NCI-H2107 treated with DMSO at 0.1 percent for 48 hours (cell line): ENCODE results near the gene LSP1.

Experiments used
- DNase-seq: peaks from one replicate; lab custom pipeline; 2025; ENCODE audit not compliant: unreplicated experiment; lab: John Stamatoyannopoulos, UW

Gene LSP1

GRCh38 chr11:1913271-1914060 is 60.6 kb downstream of the LSP1 start:
- no peak for DNase-seq

- no peak for DNase-seq
Measured at GRCh38 chr11:1915795-1916131, 62.9 kb downstream of the LSP1 start.

- no peak for DNase-seq
Measured at GRCh38 chr11:1916132-1916985, 63.5 kb downstream of the LSP1 start.

DNA sequence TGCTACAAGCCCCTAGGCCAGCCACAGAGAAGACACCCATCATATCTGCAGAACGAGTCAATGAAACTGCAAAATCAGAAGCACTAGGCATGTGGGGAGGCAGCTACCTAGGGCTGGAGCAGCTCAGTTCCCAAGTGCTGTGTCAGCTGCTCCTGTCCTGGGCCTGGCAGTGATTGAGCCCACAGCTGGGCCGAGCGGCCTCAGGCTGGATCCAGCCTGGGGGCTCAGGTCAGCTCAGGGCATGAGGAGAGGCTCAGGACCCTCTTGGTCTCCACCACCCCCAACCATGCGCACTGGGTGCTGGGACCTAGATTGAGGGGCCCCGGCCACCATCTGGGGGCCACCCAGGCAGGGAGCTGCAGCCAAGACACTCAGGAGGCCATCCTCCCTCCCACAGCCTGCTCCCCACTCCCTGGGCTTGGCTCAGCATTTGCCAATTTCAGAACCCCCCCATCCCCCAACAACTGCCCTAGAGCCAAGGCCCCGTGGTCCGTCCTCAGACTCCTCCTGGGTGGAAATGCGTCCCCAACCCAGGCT is 64.2 kb downstream of the LSP1 start:
- no peak for DNase-seq

DNA sequence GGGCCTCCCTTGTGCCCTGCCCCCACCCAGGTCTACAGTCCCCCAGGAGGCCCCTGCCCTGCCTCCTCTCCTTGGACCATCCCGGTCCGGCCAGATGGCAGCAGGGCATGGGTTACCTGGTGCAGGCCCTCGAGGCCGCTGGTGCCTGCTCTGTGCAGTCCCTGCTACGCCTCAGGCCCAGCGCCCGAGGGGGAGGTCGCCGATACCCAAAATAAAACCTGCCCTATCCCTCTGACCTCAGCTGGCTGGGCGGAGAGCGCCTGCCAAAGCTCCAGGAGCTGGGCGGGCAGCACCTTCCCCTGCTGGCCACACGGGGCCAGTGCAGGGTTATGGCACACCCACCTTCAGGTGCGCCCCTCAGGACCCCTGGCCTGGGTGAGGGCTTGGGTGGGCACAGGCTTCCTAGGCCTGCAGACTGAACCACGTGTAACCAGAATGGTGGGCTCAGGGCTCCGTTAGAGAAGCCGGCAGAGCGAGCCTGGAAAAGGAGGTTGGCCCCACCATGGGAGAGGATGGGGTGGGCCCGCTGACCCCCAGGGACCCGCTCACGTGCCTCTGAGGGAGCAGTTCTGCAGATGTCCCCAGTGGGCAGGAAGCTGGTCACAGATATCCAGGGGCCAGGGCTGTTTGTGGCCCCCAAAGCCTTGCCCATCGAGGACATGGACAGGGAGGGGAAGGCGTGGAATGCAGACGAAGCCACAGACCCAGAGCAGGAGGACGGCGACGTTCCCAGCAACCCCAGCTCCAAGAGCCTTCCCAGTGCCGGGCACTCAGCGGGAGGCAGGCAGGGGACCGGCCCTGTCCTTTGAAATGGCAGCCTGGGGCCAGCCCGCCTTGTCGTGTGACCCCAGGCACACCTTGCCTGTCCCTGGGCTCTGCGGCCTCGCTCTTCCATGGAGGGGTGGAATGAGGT is 64.9 kb downstream of the LSP1 start:
- no peak for DNase-seq

GRCh38 chr11:1918436-1919315 is 65.8 kb downstream of the LSP1 start:
- no peak for DNase-seq

- no peak for DNase-seq
Measured at GRCh38 chr11:1919391-1920127, 66.7 kb downstream of the LSP1 start, which contains the start of gene TNNT3. Gene TNNT3 (plus strand): TSS chr11:1919703. CDS start chr11:1922875, 3,172 bp downstream.

DNA sequence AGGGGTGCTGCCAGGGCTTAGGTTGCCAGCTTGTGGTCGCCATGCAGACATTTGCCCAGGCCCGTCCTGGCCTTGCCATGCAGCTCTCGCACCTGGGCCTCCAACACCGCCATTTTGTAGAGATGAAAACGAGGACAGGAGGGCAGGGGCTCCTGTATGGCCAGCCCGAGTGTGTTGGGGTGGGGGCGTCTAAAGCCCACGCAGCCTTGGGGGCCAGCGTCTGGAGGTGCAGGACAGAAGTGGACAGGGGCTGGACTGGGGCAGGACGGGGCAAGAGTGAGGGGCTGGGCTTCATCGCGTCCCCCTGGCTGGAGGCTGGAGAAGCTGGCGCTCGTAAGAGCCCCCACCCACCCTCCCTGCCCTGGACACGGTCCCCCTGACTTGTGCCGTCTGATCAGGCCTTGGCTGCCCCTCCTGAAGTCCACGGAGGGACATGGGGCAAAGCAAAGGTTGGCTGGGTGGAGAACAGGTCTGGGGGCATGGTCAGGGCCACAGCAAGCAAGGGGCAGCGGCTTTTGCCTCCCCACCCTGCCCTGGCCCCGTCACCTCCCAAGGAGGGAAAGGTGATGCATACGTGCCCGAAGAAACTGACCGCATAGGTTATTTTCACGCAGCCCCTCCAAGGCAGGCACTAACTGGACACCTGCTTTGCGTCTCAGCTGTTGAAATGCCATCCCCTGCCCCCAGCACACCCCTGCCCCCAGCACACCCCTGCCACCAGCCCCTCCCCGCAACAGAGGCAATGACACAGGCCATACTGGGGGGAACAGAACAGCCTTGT is 67.4 kb downstream of the LSP1 start:
- no peak for DNase-seq

DNA sequence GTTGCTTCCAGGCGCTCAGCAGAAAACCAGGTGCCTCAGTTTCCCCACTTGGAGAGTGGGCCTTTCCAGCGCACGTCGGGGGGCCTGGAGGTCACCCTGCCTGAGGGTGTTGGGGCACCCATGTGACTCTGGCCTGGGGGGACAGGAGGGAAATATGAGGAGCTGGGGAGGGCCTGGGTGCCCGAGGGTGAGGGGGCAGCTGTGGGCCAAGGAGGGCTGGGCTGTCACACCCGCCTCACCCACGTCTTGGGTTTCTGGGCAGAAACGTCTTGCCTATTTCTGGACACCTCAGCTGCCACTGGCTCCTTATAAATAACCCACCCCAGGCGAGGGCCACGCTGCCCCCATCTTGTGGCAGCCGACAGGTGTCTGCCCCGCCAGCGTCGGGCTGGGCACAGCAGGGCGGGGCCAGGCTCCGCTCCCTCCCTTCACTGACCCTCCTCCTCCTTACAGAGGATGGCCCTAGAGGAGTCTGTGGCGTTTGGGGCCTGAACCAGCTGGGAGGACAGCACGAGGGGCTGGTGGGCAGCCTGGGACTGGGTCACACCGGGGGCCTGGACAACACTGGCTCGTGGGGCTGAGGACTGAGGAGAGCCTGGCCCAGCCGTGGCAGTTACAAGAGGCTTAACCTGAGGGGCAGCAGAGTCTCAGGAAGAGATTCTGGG is 68.2 kb downstream of the LSP1 start:
- no peak for DNase-seq

GRCh38 chr11:1921574-1922141 is 68.8 kb downstream of the LSP1 start:
- DNase-seq = no peak

DNA sequence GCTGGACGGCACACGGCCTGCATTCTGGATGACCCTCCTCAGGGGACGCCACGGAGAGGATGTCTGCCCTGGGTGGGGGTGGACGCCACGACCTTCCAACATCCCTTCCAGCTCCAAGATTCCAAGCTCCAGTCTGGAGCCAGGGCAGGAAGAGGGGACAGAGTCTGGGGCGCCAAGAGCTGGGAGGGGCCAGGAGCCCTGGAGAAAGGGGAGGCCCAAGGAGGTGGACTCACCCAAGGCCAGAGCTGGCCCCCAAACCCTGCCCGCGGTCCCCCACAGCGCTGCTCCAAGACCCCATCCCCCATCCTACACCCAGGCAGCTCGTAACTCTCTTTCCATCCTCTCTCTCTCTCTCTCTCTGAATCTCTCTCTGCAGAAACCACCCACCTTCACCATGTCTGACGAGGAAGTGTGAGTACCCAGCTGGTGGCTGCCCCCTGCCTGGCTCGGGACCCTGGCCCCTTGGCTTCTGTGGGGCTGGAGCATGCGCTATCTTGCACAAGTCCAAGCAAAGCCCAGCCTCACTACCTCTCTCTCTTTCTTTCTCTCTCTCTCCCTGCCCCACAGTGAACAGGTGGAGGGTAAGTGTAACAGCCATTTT is 69.7 kb downstream of the LSP1 start:
- no peak for DNase-seq

DNA sequence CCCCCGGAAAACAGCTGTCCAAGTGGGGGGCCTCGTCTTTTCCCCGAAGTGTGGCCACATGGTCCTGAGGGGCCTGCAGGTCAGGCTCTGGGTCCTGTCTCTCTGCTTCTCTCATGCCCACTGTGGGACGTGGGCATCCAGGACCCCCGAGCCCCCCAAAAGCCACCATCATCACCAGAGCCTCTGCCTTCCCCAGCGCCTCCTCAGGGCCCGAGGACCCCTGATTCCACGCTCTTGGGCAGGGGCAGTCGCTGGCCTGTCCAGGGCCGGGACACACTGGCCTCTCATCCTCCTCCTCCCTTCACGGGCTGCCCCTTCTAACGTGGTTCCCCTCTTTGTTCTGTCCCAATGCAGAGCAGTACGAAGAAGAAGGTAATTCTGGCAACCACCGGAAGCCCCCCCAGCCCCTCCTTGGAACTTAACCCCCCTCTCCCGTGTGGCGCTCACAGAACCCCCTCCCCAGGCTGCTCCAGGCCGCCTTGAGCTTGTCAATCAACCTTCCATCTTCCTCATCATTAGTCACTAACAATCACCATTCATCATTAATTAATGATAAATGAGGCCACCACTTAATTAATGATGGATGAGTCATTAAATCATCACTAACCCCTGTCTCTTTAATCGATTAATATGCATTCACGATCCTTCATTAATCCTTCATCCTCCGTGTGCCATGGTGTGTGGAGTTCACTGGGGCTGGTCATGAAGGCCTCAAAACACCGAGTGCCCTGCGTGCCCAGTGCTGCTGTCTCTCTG is 70.5 kb downstream of the LSP1 start:
- no peak for DNase-seq

GRCh38 chr11:1924181-1924580 is 71.3 kb downstream of the LSP1 start:
- no peak for DNase-seq

DNA sequence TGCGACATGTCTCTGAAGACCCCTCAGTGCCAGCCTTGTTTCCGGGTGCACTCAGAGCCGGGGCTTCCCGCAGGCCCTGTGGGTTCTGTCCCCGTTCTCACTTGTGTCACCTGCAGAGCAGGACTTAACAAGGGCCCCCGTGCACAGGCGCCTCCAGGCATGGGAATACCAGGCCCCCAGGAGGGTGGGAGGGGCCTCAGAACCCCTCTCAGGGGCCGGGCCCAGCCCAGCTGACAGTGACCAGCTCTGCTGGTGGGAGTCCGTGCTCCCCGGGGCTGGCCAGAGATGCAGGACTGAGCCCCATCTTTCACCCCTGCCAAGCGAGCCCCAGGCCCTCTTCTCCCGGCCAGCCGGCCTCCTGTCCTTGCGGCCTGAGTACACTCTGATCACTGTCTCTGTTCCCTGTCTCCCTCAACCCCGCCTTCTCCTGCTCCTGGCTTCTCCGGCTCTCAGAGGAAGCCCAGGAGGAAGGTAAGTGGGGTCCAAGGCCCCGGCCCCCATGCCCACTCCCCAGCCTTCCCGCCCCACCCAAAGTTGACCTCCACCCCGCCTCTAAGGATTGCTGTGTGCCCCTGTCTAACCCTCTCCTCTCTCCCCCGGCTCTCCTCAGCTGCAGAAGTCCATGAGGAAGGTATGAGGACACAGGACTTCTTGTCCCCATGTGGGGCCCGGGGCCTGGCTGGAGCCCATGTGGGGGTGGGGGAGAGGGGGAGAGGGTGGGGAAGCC is 71.9 kb downstream of the LSP1 start:
- DNase-seq = no peak

DNA sequence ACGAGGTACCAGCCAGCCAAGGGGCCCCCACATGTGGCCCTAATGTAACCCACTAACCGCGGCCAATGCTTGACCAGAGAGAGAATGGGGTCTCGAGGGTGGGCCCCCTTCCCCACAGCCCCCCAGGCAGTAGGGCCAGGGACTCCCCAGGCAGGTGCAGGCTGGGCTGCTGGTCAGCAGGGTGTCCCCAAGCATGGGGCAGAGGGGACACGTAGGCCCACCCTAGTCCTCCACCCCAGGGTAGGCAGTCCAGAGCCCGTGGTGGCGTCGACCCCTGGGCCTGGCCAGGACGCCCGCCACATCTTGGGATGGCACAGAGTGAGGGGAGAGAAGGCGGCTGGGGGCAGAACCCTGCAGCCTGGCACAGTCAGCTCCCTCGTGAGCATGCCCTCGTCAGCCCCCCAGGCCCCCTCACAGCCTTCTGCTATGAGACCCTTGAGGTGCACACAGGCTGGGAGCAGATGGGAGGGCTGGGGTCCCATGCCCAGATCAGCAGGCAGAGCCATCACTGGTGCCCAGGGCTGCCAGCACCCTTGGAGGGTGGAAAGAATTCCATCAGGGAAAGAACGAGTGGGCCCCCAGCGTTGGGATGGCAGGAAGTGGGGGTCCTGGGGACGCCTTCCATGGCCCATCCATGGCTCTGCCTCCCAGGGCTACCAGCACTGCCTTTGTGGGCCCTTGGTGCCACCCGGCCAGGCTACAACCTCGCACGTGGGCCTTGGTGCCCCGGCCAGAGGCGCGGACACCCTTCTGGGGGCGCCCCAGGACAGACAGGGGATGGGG is 72.7 kb downstream of the LSP1 start:
- no peak for DNase-seq
